HEK293T (cell line): ENCODE results near the gene MICAL2.

Experiments used
- ELF4 ChIP-seq: fragments of 450-650 bp; IDR thresholded peaks from 2 replicates; pipeline ENCODE4 v1.6.1; 2017; ENCODE audit warnings: antibody characterized with exemption
- L3MBTL2 ChIP-seq: fragments of 450-650 bp; conservative IDR thresholded peaks from 2 replicates; pipeline ENCODE4 v1.6.1; 2016; ENCODE audit warnings: mild to moderate bottlenecking
- SUZ12 ChIP-seq: fragments of 450-650 bp; IDR thresholded peaks from 2 replicates; pipeline ENCODE4 v1.6.1; 2016; ENCODE audit warnings: mild to moderate bottlenecking
- TARDBP ChIP-seq: fragments of 450-650 bp; IDR thresholded peaks from 2 replicates; pipeline ENCODE4 v1.6.1; 2016

DNA sequence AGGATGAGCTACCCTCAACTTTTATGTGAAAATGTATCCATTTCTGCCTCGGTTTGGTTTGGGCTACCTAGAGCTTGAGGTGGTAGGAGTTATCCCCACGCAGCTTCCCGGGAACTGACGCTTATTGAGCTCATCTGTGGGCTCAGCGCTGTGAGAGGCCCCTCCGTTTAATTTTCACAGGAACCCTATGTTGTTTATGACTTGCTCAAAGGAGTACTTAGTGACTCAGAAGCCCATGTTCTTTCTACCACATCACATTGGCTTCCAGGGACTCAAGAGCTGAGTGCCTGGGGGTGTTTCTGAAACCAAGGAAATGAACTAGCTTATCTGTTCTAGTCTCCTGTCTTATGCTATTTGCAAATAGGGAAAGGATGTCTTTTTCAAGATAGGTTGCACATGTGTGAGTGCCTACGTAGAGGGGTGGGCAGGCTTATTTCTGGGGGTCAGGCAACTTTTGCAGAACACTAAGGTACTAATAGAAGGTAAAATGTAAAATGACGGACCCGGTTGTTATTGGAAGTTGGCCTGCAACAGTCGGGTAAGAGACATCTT, 40.5 kb downstream of the MICAL2 start:
- TF ChIP-seq L3MBTL2 (no peak), ELF4 (no peak), TARDBP (no peak), SUZ12 (no peak)
